Lower leg skin (tissue), 4 donors: ENCODE results near the gene PLCH1. TPM values are rescaled to one million over a fixed set of nuclear protein-coding genes. Genes with fewer than 3 reads are reported as not detected.

ENCODE experiments used
- DNase-seq, 2 donors: peaks; one replicate each; pipeline ENCODE4 v3.0.0-alpha.2; 2019; ENCODE audit warnings: low spot score in 2 of 2
- H3K4me3 ChIP-seq: fragments of 200-600 bp; sonication (generic); 2 replicates; pipeline ENCODE4 v1.5.1; 2017; ENCODE audit warnings: mild to moderate bottlenecking, low read depth; ENCODE audit not compliant: poor library complexity, severe bottlenecking
- CTCF ChIP-seq, 3 donors: fragments of 450-650 bp; IDR thresholded peaks; one replicate each; pipeline ENCODE4 v1.5.1; 2016; ENCODE audit warnings: antibody characterized with exemption in 3 of 3, mild to moderate bottlenecking in 3 of 3, moderate library complexity in 2 of 3
- POLR2A ChIP-seq, 2 donors: fragments of 450-650 bp; IDR thresholded peaks; one replicate each; pipeline ENCODE4 v1.6.1; 2016 to 2017; ENCODE audit warnings: antibody characterized with exemption in 2 of 2, mild to moderate bottlenecking in 1 of 2, moderate library complexity in 1 of 2
- WGBS, 2 donors: methylation state at CpG; one replicate each; pipeline ENCODE4 v1.1.5; 2018; 5-methylcytosine and 5-hydroxymethylcytosine counted together
- intact Hi-C: fragments of 100-400 bp; cut with DNase I; formaldehyde crosslinking; loops from one replicate; pipeline ENCODE4 v1.15.0; 2023; ENCODE audit warnings: low total_unique reads
- total RNA-seq, 4 donors: library from RNA; depleted of rRNA; stranded (reverse); fragments of >200 nt; gene quantifications; one replicate each; pipeline ENCODE4 v1.1.0, GENCODE V29; 2016

The PLCH1 gene
- total RNA-seq, 4 donors from 2014 or later: 0.55 to 1.2 (median 0.79) TPM

GRCh38 chr3:155690921-155691320 lies 54.0 kb downstream of the PLCH1 start:
- no peak overlapping the region for H3K4me3 ChIP-seq
- no peak for DNase-seq
- no peak for TF ChIP-seq CTCF (IDR thresholded peaks at IDR 0.05)
- TF ChIP-seq POLR2A (IDR thresholded peaks at IDR 0.05): no peak
- intact Hi-C loops: no loop called here

DNA sequence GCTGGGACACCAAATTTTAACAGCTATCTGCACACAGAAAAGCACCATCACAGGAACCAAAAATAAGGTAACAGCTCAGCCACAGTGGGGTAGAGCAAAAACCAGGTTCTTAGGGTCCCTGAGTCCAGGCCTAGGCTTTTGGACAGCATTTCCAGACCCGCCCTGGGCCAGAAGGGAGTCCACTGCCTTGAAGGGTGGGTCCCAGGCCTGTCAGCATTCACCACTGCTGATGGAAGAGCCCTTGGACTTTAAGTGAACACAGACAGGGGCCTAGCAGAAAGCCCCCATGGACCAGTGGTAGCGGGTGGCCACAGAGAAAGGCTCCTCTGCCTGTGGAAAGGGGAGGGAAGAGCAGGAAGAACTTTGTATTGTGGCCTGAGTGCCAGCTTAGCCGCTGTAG lies 56.4 kb downstream of the PLCH1 start:
- WGBS, 2 donors: 89% methylated on average over 3 of the region's 3 CpGs
- intact Hi-C loops: no loop called here
- DNase-seq: no peak
- no peak overlapping the region for H3K4me3 ChIP-seq
- TF ChIP-seq CTCF (IDR thresholded peaks at IDR 0.05): no peak
- TF ChIP-seq POLR2A (IDR thresholded peaks at IDR 0.05): no peak

- intact Hi-C loops: no loop called here
- no peak overlapping the region for H3K4me3 ChIP-seq
- no peak for TF ChIP-seq POLR2A (IDR thresholded peaks at IDR 0.05)
- TF ChIP-seq CTCF (IDR thresholded peaks at IDR 0.05): no peak
- DNase-seq: no peak
- 78 to 80% methylated on average over 2 of the region's 2 CpGs for WGBS, 2 donors
These were observed 61.5 kb downstream of the PLCH1 start for GRCh38 chr3:155683344-155683720.

DNA sequence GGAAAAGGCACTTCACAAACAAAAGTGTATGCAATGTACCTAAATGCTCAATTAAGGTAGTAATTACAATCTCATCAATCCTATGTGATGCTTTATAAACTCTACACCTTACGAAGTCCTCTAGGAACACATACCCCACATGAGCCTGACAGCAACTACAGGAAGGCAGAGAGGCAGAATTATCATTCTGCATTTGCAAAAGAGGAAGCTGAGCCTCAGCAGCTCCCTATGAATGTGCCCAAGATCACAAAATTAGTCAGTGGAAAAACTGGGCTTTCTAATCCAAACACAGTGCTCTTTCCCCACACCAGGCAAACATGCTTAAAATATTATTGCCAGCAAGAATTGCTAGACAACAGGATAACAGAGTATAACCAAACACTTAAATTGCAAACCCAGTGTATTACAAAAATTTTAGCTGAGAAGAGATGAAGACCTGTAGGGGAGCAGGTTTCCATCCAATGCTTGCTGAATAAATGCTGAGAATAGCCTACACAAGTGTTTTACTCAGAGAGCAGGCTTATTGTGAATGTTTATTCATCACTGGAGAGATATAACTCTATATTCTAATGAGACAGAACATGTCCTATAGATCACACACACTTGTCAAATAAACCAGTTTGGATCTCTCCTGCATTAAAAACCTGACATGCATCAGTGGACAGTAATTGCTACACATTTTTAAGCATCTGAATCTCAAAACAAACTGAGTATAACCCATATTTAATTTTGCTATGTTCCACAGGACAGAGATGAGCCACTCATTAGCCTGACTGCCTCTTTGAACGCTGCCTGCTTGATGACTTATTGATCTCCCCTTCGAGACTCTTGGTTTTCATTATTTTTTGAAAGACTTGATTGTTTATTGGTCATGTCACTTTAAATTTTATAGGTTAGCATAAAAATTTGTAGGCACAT lies 62.2 kb downstream of the PLCH1 start:
- WGBS, 2 donors: 74 to 83% methylated on average over 3 of the region's 3 CpGs
- TF ChIP-seq CTCF (IDR thresholded peaks at IDR 0.05) (no peak), POLR2A (IDR thresholded peaks at IDR 0.05) (no peak)
- intact Hi-C loops: no loop called here
- DNase-seq: no peak
- H3K4me3 ChIP-seq: no peak overlapping the region

GRCh38 chr3:155676252-155676981 lies 68.5 kb downstream of the PLCH1 start:
- TF ChIP-seq POLR2A (IDR thresholded peaks at IDR 0.05) (no peak), CTCF (IDR thresholded peaks at IDR 0.05) (no peak)
- no peak for DNase-seq
- H3K4me3 ChIP-seq: no peak overlapping the region
- WGBS, 2 donors: 35 to 36% methylated on average over 14 of the region's 14 CpGs
- intact Hi-C loops: no loop called here
